Thyroid gland (tissue), 4 donors: Measurements from ENCODE around the gene IMMT. TPM values are rescaled to one million over a fixed set of nuclear protein-coding genes. Genes with fewer than 3 reads are reported as not detected.

ENCODE experiments used
- DNase-seq, 2 donors: peaks; one replicate each; pipeline ENCODE4 v3.0.0-alpha.2; 2019
- H3K27ac ChIP-seq, 3 donors: fragments of 200-600 bp; sonication (generic); 1 replicate in 2 of 3; 2 replicates in 1 of 3; pipeline ENCODE4 v1.5.1; 2016 to 2019; ENCODE audit warnings: mild to moderate bottlenecking in 1 of 3, moderate library complexity in 1 of 3
- H3K27me3 ChIP-seq: fragments of 200-600 bp; sonication (generic); one replicate; pipeline ENCODE4 v1.5.1; 2019
- H3K36me3 ChIP-seq, 2 donors: fragments of 200-600 bp; sonication (generic); one replicate each; pipeline ENCODE4 v1.5.1; 2016 to 2019
- H3K4me1 ChIP-seq, 2 donors: fragments of 200-600 bp; sonication (generic); one replicate each; pipeline ENCODE4 v1.5.1; 2017 to 2019
- H3K4me3 ChIP-seq, 3 donors: fragments of 200-600 bp; sonication (generic); replicated peaks in 1 of 3; 1 replicate in 2 of 3; 2 replicates in 1 of 3; pipeline ENCODE4 v1.5.1; 2016; ENCODE audit warnings: mild to moderate bottlenecking in 1 of 3
- H3K9me3 ChIP-seq: fragments of 200-600 bp; sonication (generic); one replicate; pipeline ENCODE4 v1.5.1; 2017
- CTCF ChIP-seq, 6 experiments: fragments of 200-600 bp in 3 of 6; fragments of 450-650 bp in 3 of 6; sonication (generic) in 3 of 6; IDR thresholded peaks; one replicate each; pipeline ENCODE4 v1.5.1; 2016 to 2019; ENCODE audit warnings: antibody characterized with exemption in 6 of 6, mild to moderate bottlenecking in 2 of 6, inconsistent platforms in 1 of 6, moderate library complexity in 1 of 6
- POLR2A ChIP-seq, 2 donors: fragments of 450-650 bp; IDR thresholded peaks; one replicate each; pipeline ENCODE4 v1.6.1; 2017; ENCODE audit warnings: antibody characterized with exemption in 2 of 2, mild to moderate bottlenecking in 2 of 2, moderate library complexity in 1 of 2
- WGBS, 2 donors: methylation state at CpG; one replicate each; pipeline ENCODE4 v1.1.5; 2017; 5-methylcytosine and 5-hydroxymethylcytosine counted together
- intact Hi-C: fragments of 100-400 bp; cut with DNase I; formaldehyde crosslinking; loops from one replicate; pipeline ENCODE4 v1.15.1; 2023
- total RNA-seq, 4 donors: library from RNA; depleted of rRNA; stranded (reverse); fragments of >200 nt; gene quantifications; one replicate each; pipeline ENCODE4 v1.2.3, GENCODE V29; 2016

IMMT gene
- total RNA-seq, 4 donors from 2014 or later, result 54.0 to 88.2 (median 67.1) TPM

GRCh38 chr2:86124683-86125082 is 70.6 kb downstream of the IMMT start:
- no peaks in the 10 kb centered on the region for H3K27me3 ChIP-seq
- no peak overlapping the region for H3K4me3 ChIP-seq
- intact Hi-C loops, result no loop called here
- TF ChIP-seq POLR2A (IDR thresholded peaks at IDR 0.05), result no peak
- TF ChIP-seq CTCF (IDR thresholded peaks at IDR 0.05), result no peak
- 87 to 88% methylated on average over 5 of the region's 5 CpGs for WGBS, 2 donors
- no peak overlapping the region for H3K27ac ChIP-seq
- H3K4me1 ChIP-seq, result no peaks in the 10 kb centered on the region
- peaks cover 80 to 98% of the 10 kb centered on the region in 2 donors for H3K36me3 ChIP-seq
- no peak for DNase-seq
- H3K9me3 ChIP-seq, result no peaks in the 10 kb centered on the region

GRCh38 chr2:86123328-86123925 is 71.8 kb downstream of the IMMT start:
- Histone ChIP-seq H3K4me1 (no peaks in the 10 kb centered on the region), H3K36me3 (peaks cover 81 to 97% of the 10 kb centered on the region in 2 donors), H3K27me3 (no peaks in the 10 kb centered on the region), H3K27ac (no peak overlapping the region), H3K9me3 (no peaks in the 10 kb centered on the region), H3K4me3 (no peak overlapping the region)
- DNase-seq, result no peak
- no peak for TF ChIP-seq POLR2A (IDR thresholded peaks at IDR 0.05)
- WGBS, 2 donors, result 94 to 97% methylated on average over 5 of the region's 5 CpGs
- intact Hi-C loops, result no loop called here

- DNase-seq, result no peak
- H3K9me3 ChIP-seq, result no peaks in the 10 kb centered on the region
- intact Hi-C loops, result no loop called here
- H3K27me3 ChIP-seq, result no peaks in the 10 kb centered on the region
- H3K36me3 ChIP-seq, result peaks cover 61 to 75% of the 10 kb centered on the region in 2 donors
- H3K27ac ChIP-seq, result no peak overlapping the region
- TF ChIP-seq CTCF (IDR thresholded peaks at IDR 0.05) (no peak), POLR2A (IDR thresholded peaks at IDR 0.05) (no peak)
- 94 to 96% methylated on average over 2 of the region's 2 CpGs for WGBS, 2 donors
- H3K4me1 ChIP-seq, result no peaks in the 10 kb centered on the region
- H3K4me3 ChIP-seq, result no peak overlapping the region
Measured at GRCh38 chr2:86118130-86118529, 77.1 kb downstream of the IMMT start.

- Histone ChIP-seq H3K27ac (no peak overlapping the region), H3K9me3 (no peaks in the 10 kb centered on the region), H3K27me3 (no peaks in the 10 kb centered on the region), H3K4me3 (peak overlapping the region; percentile 60 to 91 (median 85)), H3K36me3 (peaks cover 8 to 19% of the 10 kb centered on the region in 2 donors), H3K4me1 (peaks cover 16 to 26% of the 10 kb centered on the region in 2 donors)
- DNase-seq, result no peak
- intact Hi-C loops, result no loop called here
- TF ChIP-seq CTCF (IDR thresholded peaks at IDR 0.05) (no peak), POLR2A (IDR thresholded peaks at IDR 0.05) (no peak)
- 21 to 23% methylated on average over 5 of the region's 5 CpGs for WGBS, 2 donors
Measured at GRCh38 chr2:86107031-86107430, 88.2 kb downstream of the IMMT start.

- WGBS, 2 donors, result 1% methylated on average over 41 to 42 of the region's 44 CpGs
Measured at GRCh38 chr2:86105969-86106945, 89.0 kb downstream of the IMMT start, which contains the start of gene PTCD3. PTCD3 (plus strand) TSS chr2:86106235; CDS start chr2:86106248, 13 bp downstream.

More at GRCh38 chr2:86105969-86106945, 89.0 kb downstream of the IMMT start, which contains the start of gene PTCD3:
- Histone ChIP-seq H3K9me3 (no peaks in the 10 kb centered on the region), H3K27ac (peak within 1 kb of the TSS; percentile 6 to 90 (median 77)), H3K27me3 (no peaks in the 10 kb centered on the region), H3K4me1 (peaks cover 16 to 26% of the 10 kb centered on the region in 2 donors), H3K4me3 (peak within 1 kb of the TSS; percentile 60 to 91 (median 85)), H3K36me3 (peaks cover 0 to 12% of the 10 kb centered on the region in 2 donors)
- TF ChIP-seq POLR2A (IDR thresholded peaks at IDR 0.05), result peak in 1 of 2 donors; percentile 75
- TF ChIP-seq CTCF (IDR thresholded peaks at IDR 0.05), result no peak
- intact Hi-C loops, result no loop called here
- peak; percentile 96 for DNase-seq
